ENCODE results near the gene NOL4L.

The NOL4L gene

DNA sequence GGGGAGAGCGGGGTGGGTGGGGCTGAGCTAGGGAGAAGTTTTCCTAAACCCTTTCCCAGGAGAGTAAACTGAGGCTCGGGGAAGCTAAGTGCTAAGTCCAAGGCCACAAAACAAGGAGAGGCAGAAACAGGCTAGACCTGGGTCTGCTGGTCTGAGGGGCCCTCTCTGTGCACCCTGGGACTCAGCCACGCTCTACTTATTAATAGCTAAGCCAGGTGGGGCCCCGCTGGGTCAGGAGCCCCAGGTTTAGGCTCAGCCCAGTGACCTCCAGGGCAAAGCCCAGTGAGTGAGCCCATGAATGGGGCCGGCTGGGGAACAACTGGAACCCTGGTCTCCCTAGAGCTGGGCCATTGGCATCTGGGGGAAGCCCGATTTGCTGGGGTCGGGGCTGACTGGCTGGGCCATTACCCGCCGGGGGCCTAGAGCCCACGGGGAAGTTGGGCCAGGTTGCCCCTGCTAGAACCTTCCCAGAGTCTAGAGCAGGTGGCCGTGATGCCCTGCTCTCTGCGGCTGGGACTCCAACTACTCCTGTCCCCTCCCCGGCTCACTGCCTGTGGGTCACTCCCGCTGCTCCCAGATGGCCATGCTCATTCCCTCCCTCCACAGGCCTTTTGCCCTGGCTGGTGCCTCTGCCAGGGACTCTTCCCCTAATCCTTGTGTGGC lies 24.1 kb upstream of the NOL4L start:
- no peak for TF ChIP-seq POU2F2 (IDR thresholded peaks at IDR 0.05; ENCODE audit: low read depth, low read length)
- TF ChIP-seq PAX5 (IDR thresholded peaks at IDR 0.05; ENCODE audit: insufficient read depth, low read length, severe bottlenecking) = no peak
- TF ChIP-seq POLR2A (IDR thresholded peaks at IDR 0.05; ENCODE audit: low read depth, low read length) = no peak
- no peak for TF ChIP-seq SPI1 (IDR thresholded peaks at IDR 0.05; ENCODE audit: low read depth, low read length)
- no peak for TF ChIP-seq POLR2AphosphoS5 (IDR thresholded peaks at IDR 0.05; ENCODE audit: low read depth, low read length)
- TF ChIP-seq TAF1 (IDR thresholded peaks at IDR 0.05; ENCODE audit: low read depth, low read length) = no peak
- no peak for FAIRE-seq
- DNase-seq (ENCODE audit: insufficient read length, low spot score) = no peak

DNA sequence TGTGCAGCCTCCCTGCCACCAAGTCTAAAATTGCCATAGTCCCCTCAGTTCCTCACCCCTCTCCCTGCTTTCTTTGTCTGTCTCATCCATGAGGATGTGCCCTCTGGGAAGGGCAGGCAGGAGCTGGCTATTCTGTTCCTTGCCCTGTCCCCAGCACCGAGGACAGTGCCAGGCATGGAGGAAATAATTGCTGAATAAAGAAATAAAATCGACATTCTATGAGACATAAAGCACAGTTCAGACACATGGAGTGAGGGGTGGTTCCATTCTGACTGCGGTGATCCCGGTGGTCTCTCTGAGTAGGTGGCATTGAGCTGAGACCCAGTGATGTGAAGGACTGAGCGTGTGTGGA lies 23.5 kb upstream of the NOL4L start:
- DNase-seq (ENCODE audit: insufficient read length, low spot score) (no peak), FAIRE-seq (no peak)
- TF ChIP-seq POLR2A (IDR thresholded peaks at IDR 0.05; ENCODE audit: low read depth, low read length) (no peak), POLR2AphosphoS5 (IDR thresholded peaks at IDR 0.05; ENCODE audit: low read depth, low read length) (no peak), POU2F2 (IDR thresholded peaks at IDR 0.05; ENCODE audit: low read depth, low read length) (no peak), SPI1 (IDR thresholded peaks at IDR 0.05; ENCODE audit: low read depth, low read length) (no peak), PAX5 (IDR thresholded peaks at IDR 0.05; ENCODE audit: insufficient read depth, low read length, severe bottlenecking) (no peak), TAF1 (IDR thresholded peaks at IDR 0.05; ENCODE audit: low read depth, low read length) (no peak)

DNA sequence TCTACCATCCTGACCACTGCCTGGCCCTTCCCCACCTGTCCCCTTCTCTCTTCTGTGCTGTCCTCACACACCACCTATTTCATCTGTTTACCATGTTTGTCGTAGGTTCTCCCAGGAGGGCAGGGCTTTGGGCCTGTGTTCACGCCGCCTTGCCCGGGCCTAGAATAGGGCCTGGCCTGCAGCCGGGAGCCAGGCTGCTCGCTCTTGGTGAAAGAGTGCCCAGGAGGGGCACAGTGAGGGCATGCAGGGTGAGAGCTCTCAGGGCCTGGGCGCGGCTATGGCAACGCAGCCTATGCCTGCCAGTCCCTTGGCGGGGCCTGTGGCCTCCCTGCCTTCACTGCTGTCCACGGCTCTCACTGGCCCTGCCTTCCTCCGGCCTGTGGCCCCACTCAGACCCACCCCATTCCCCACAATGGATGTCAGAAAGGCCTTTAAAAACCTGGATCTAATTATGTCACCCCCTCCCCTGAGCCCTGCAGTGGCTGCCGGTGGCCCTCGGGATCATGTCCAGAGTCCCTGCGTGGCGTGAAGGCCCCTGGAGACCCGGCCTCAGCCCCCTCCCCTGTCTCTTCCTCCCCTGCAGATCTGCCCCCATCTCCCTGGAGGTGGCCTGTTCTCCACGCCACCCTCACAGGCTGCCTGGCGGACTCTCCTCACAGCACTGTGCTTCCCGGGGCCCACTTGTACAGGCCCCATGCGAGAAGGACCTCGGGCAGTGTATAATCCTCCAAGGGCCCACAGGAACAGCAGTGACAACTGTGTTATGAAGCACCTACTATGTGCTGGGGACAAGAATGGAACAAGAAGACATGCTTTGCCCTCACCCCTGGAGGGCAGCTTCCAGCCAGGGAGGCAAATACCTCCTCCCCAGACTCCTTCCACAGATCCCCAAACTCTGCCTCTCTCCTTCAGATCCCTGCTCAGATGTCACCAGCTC lies 22.9 kb upstream of the NOL4L start:
- TF ChIP-seq TAF1 (IDR thresholded peaks at IDR 0.05; ENCODE audit: low read depth, low read length) (no peak), POU2F2 (IDR thresholded peaks at IDR 0.05; ENCODE audit: low read depth, low read length) (no peak), POLR2A (IDR thresholded peaks at IDR 0.05; ENCODE audit: low read depth, low read length) (no peak), PAX5 (IDR thresholded peaks at IDR 0.05; ENCODE audit: insufficient read depth, low read length, severe bottlenecking) (no peak), SPI1 (IDR thresholded peaks at IDR 0.05; ENCODE audit: low read depth, low read length) (no peak), POLR2AphosphoS5 (IDR thresholded peaks at IDR 0.05; ENCODE audit: low read depth, low read length) (no peak)
- DNase-seq (ENCODE audit: insufficient read length, low spot score) (no peak), FAIRE-seq (no peak)

DNA sequence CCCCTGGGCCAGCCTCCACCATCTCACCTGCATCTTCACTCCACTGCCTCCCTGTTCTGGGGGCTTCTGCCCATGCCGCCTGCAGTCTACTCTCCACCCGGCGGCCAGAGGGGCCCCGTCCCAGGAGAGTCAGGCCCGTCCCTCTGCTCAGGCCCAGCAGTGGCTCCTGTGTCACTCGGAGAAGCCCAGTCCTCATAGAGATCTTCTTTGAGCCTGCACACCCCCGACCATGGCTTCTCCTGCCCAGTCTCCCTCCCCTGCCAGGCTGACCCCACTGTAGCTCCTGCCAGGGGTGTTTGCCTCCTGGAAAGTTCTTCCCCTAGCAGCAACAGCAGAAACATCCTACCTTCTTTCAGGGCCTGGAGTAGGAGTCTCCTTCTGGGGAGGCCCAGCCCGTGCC lies 22.2 kb upstream of the NOL4L start:
- TF ChIP-seq POLR2AphosphoS5 (IDR thresholded peaks at IDR 0.05; ENCODE audit: low read depth, low read length) (no peak), POU2F2 (IDR thresholded peaks at IDR 0.05; ENCODE audit: low read depth, low read length) (no peak), SPI1 (IDR thresholded peaks at IDR 0.05; ENCODE audit: low read depth, low read length) (no peak), PAX5 (IDR thresholded peaks at IDR 0.05; ENCODE audit: insufficient read depth, low read length, severe bottlenecking) (no peak), POLR2A (IDR thresholded peaks at IDR 0.05; ENCODE audit: low read depth, low read length) (no peak), TAF1 (IDR thresholded peaks at IDR 0.05; ENCODE audit: low read depth, low read length) (no peak)
- DNase-seq (ENCODE audit: insufficient read length, low spot score) (no peak), FAIRE-seq (no peak)

DNA sequence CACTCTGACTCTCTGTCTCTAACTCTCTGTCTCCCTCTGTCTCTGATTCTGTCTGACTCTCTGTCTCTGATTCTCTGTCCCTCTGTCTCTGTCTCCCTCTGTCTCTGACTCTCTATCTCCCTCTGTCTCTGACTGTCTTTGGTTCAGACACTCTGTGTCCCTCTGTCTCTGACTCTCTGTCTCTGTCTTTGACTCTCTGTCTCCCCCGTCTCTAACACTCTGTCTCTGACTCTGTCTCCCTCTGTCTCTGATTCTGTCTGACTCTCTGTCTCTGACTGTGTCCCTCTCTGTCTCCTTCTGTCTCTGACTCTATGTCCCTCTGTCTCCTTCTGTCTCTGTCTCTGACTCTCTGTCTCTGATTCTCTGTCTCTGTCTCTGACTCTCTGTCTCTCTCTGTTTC lies 21.7 kb upstream of the NOL4L start:
- TF ChIP-seq PAX5 (IDR thresholded peaks at IDR 0.05; ENCODE audit: insufficient read depth, low read length, severe bottlenecking) = no peak
- no peak for TF ChIP-seq POU2F2 (IDR thresholded peaks at IDR 0.05; ENCODE audit: low read depth, low read length)
- no peak for TF ChIP-seq POLR2A (IDR thresholded peaks at IDR 0.05; ENCODE audit: low read depth, low read length)
- TF ChIP-seq SPI1 (IDR thresholded peaks at IDR 0.05; ENCODE audit: low read depth, low read length) = no peak
- no peak for TF ChIP-seq TAF1 (IDR thresholded peaks at IDR 0.05; ENCODE audit: low read depth, low read length)
- TF ChIP-seq POLR2AphosphoS5 (IDR thresholded peaks at IDR 0.05; ENCODE audit: low read depth, low read length) = no peak
- DNase-seq (ENCODE audit: insufficient read length, low spot score) (no peak), FAIRE-seq (no peak)

DNA sequence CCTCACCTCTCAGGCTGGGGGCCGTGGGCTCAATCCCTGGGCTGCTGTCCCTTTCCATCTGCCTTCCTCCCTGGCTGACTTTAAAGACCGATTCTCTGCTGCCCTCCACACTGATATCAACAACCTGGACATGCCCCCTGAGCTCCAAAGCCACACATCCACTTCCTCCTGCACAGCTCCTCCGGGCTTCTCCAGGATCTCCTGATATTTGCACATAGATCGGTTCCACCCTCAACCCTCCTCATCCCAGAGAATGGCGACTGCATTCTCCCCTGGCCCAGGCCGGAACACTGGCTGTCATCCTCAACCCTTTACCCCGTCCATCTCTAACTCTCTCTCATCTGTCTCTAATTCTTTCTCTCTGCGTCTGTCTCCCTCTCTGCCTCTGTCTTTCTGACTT lies 21.0 kb upstream of the NOL4L start:
- DNase-seq (ENCODE audit: insufficient read length, low spot score) (no peak), FAIRE-seq (no peak)
- no peak for TF ChIP-seq POU2F2 (IDR thresholded peaks at IDR 0.05; ENCODE audit: low read depth, low read length)
- no peak for TF ChIP-seq SPI1 (IDR thresholded peaks at IDR 0.05; ENCODE audit: low read depth, low read length)
- no peak for TF ChIP-seq POLR2A (IDR thresholded peaks at IDR 0.05; ENCODE audit: low read depth, low read length)
- TF ChIP-seq PAX5 (IDR thresholded peaks at IDR 0.05; ENCODE audit: insufficient read depth, low read length, severe bottlenecking) = no peak
- TF ChIP-seq POLR2AphosphoS5 (IDR thresholded peaks at IDR 0.05; ENCODE audit: low read depth, low read length) = no peak
- TF ChIP-seq TAF1 (IDR thresholded peaks at IDR 0.05; ENCODE audit: low read depth, low read length) = no peak

DNA sequence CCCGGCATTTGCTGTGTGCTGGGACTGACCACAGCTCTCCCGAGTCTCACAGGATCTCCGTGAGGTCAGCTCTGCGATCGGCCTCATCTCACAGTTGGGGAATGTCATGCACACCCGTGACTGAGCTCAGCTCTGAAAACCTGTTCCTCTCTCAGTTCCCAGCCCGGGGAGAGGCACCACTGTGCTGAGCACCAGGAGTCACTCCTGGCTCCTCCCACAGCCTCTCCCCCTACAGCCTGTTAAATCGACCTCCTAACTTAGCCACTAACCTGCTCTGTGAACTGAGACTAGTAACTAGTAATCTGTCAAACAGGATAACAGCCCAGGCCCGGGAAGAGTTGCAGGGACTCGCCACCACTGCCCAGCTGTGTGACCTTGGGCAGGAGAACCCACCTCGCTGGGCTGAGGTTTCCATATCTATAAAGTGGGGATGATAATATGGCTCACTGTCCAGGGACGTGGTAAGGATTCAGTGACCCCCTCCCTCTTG lies 20.1 kb upstream of the NOL4L start:
- TF ChIP-seq POLR2A (IDR thresholded peaks at IDR 0.05; ENCODE audit: low read depth, low read length) = no peak
- no peak for DNase-seq (ENCODE audit: insufficient read length, low spot score)
- peak; percentile 50 for FAIRE-seq

DNA sequence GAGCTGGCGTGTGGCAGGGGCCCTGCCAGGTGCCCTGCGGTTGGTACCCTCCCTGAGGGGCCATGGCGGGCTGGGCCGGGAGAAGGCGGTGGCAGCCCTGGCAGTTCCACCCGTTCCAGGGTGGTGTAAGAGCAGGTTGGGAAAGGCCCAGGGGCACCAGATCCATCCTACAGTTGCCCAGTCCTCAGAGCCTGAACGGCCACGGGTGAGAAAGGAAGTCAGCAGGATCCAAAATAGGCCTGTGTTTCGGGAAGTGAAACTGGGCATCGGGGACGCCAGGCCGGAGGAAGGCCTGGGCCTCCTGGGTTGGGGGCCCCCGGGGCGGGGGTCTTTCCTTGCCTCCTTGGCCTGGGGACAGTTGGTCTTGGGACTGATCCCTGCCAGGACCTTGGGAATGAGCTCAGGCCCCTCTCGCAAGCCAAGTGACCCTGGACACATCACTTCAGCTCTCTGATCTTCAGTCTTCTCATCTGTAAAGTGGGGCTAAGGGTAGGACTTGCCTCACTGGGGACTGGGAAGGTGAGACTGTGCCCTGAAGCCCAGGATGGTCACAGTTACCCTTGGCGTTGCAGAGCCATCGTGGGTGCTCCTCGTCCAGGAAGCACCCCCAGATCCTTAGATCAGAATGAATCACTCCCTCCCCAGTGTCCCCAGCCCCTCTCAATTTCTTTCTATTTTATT lies 18.1 kb upstream of the NOL4L start:
- no peak for TF ChIP-seq POLR2A (IDR thresholded peaks at IDR 0.05; ENCODE audit: low read depth, low read length)
- TF ChIP-seq SPI1 (IDR thresholded peaks at IDR 0.05; ENCODE audit: low read depth, low read length) = peak; percentile 96
- DNase-seq (ENCODE audit: insufficient read length, low spot score) (peak; percentile 70), FAIRE-seq (peak; percentile 66)

DNA sequence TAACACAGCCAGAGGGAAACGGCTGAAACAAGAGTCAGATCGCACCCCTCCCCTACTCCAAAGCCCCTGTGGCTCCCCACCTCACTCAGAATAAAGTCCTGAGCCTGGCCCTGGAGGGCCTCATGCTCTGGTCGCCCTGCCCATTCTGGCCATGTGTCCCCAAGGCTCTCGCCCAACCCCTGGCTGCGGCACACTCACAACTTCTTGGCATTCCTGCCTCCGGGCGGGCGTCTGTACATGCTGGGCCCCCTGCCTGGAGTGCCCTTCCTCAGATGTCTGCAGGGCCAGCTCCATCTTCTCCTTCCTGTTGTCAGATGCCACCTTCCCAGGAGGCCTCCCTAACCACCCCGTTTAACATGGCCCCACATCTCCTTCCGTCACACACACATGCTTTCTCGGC lies 17.1 kb upstream of the NOL4L start:
- TF ChIP-seq POLR2A (IDR thresholded peaks at IDR 0.05; ENCODE audit: low read depth, low read length) (no peak), PAX5 (IDR thresholded peaks at IDR 0.05; ENCODE audit: insufficient read depth, low read length, severe bottlenecking) (no peak)
- DNase-seq (ENCODE audit: insufficient read length, low spot score) = no peak
- FAIRE-seq = no peak
